WTC11 (cell line): ENCODE results near the gene CYP2U1. TPM values are rescaled to one million over a fixed set of nuclear protein-coding genes. Genes with fewer than 3 reads are reported as not detected.

ENCODE experiments used
- AR ChIP-seq: fragments of 250-450 bp; sonication (Bioruptor Pico); IDR thresholded peaks from 2 replicates; pipeline ENCODE4 v1.9.0; 2021; ENCODE audit warnings: mild to moderate bottlenecking
- CREB1 ChIP-seq: sonication (generic); formaldehyde crosslinking; IDR thresholded peaks from 2 replicates; pipeline ENCODE4 v1.8.0; 2023; ENCODE audit warnings: mild to moderate bottlenecking, missing genetic modification reagents
- E2F4 ChIP-seq: sonication (generic); formaldehyde crosslinking; IDR thresholded peaks from 2 replicates; pipeline ENCODE4 v1.8.1; 2022; ENCODE audit warnings: low read depth, mild to moderate bottlenecking, moderate library complexity, missing genetic modification reagents, borderline replicate concordance
- ESRRA ChIP-seq: sonication (generic); formaldehyde crosslinking; IDR thresholded peaks from 2 replicates; pipeline ENCODE4 v1.8.1; 2022; ENCODE audit warnings: mild to moderate bottlenecking, missing genetic modification reagents, borderline replicate concordance
- GABPB1 ChIP-seq: sonication (generic); formaldehyde crosslinking; IDR thresholded peaks from 2 replicates; pipeline ENCODE4 v1.8.1; 2023; ENCODE audit warnings: mild to moderate bottlenecking, missing genetic modification reagents
- GRHL2 ChIP-seq: fragments of 250-450 bp; sonication (Bioruptor Pico); IDR thresholded peaks from 2 replicates; pipeline ENCODE4 v1.8.0; 2022; ENCODE audit warnings: mild to moderate bottlenecking, moderate library complexity; ENCODE audit not compliant: insufficient replicate concordance, severe bottlenecking
- IRF2 ChIP-seq: sonication (generic); formaldehyde crosslinking; IDR thresholded peaks from 2 replicates; pipeline ENCODE4 v1.8.0; 2022; ENCODE audit warnings: low read depth, missing genetic modification reagents, borderline replicate concordance
- KAT7 ChIP-seq: sonication (generic); formaldehyde crosslinking; IDR thresholded peaks from 2 replicates; pipeline ENCODE4 v1.8.1; 2023; ENCODE audit warnings: missing genetic modification reagents, mild to moderate bottlenecking, borderline replicate concordance
- MYBL2 ChIP-seq: sonication (generic); formaldehyde crosslinking; IDR thresholded peaks from 2 replicates; pipeline ENCODE4 v1.8.1; 2023; ENCODE audit warnings: mild to moderate bottlenecking, moderate library complexity, missing genetic modification reagents
- TCF7 ChIP-seq: sonication (generic); formaldehyde crosslinking; IDR thresholded peaks from 2 replicates; pipeline ENCODE4 v1.8.0; 2022; ENCODE audit warnings: mild to moderate bottlenecking, low read depth, missing genetic modification reagents, moderate library complexity
- ZNF281 ChIP-seq: sonication (generic); formaldehyde crosslinking; IDR thresholded peaks from 2 replicates; pipeline ENCODE4 v1.8.0; 2023; ENCODE audit warnings: mild to moderate bottlenecking, missing genetic modification reagents
- ZNF396 ChIP-seq: fragments of 250-450 bp; sonication (Bioruptor Pico); IDR thresholded peaks from 2 replicates; pipeline ENCODE4 v1.8.0; 2021; ENCODE audit warnings: mild to moderate bottlenecking, moderate library complexity, borderline replicate concordance
- total RNA-seq: library from RNA; stranded (reverse); gene quantifications from 3 replicates; pipeline ENCODE4 v1.2.3, GENCODE V29; 2021
- TF ChIP-seq, protein P1 (sequence below): sonication (generic); formaldehyde crosslinking; IDR thresholded peaks from 2 replicates; pipeline ENCODE4 v1.8.0; 2023; ENCODE audit warnings: missing genetic modification reagents
- TF ChIP-seq, protein P2 (sequence below): sonication (generic); formaldehyde crosslinking; IDR thresholded peaks from 2 replicates; pipeline ENCODE4 v1.8.1; 2023; ENCODE audit warnings: mild to moderate bottlenecking, missing genetic modification reagents, borderline replicate concordance

The CYP2U1 gene
- total RNA-seq, 1 experiment from 2014 or later: 2.9 TPM

DNA sequence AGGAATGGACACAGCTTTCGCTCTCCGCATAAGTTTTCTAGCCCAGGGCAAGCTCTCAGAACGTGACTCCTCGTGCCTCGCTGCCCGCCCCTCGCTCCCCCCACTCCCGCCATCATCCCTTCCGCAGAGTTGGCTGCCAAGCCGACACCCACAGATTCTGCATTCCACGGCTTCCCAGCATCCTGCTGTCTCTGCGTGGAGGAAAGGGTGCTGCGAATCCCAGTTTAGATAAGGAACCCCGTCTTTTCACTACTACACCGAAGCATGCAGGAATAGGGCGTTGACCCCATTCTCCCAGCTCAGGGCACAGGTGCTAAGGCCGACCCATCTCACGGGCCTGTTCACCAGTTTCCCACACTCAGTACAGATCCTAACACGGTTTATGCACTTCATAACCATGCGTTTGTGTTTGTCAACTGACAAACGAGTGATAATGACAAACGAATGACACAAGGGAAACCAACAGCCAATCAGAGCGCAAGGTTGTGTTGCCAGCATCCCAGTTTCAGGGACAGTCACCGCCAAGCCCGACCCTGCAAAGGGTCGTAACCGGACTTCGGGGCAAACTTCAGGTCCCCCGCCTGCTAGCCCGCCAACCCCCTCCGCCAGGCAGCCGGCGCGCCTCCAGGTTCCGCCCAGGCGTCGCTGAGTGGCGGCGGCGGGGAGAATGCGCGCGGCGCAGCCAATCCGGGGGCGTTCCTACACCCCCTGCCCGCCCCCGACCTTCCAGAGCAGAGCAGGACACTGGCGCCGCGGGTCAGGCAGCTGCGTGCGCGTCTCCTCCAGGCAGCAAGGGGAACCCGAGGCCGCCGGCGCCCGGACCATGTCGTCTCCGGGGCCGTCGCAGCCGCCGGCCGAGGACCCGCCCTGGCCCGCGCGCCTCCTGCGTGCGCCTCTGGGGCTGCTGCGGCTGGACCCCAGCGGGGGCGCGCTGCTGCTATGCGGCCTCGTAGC is at the start of gene CYP2U1 (continued):
- TF ChIP-seq ZNF281: 0 out of 2 replicates have a peak, but pooled peaks have one; percentile 13
- TF ChIP-seq MYBL2: 0 out of 2 replicates have a peak, but pooled peaks have one; percentile 78
- TF ChIP-seq, protein P1, sequence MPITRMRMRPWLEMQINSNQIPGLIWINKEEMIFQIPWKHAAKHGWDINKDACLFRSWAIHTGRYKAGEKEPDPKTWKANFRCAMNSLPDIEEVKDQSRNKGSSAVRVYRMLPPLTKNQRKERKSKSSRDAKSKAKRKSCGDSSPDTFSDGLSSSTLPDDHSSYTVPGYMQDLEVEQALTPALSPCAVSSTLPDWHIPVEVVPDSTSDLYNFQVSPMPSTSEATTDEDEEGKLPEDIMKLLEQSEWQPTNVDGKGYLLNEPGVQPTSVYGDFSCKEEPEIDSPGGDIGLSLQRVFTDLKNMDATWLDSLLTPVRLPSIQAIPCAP (CRISPR knock-in tag): 0 out of 2 replicates have a peak, but pooled peaks have one; percentile 5
- TF ChIP-seq ESRRA (CRISPR knock-in tag): peak; percentile 54; the same call in 1 of the 2 replicates
- TF ChIP-seq CREB1 (CRISPR knock-in tag): 0 out of 2 replicates have a peak, but pooled peaks have one; percentile 19
- TF ChIP-seq E2F4 (CRISPR knock-in tag): peak; percentile 82
- TF ChIP-seq GRHL2 (CRISPR knock-in tag): no peak
- TF ChIP-seq, protein P2, sequence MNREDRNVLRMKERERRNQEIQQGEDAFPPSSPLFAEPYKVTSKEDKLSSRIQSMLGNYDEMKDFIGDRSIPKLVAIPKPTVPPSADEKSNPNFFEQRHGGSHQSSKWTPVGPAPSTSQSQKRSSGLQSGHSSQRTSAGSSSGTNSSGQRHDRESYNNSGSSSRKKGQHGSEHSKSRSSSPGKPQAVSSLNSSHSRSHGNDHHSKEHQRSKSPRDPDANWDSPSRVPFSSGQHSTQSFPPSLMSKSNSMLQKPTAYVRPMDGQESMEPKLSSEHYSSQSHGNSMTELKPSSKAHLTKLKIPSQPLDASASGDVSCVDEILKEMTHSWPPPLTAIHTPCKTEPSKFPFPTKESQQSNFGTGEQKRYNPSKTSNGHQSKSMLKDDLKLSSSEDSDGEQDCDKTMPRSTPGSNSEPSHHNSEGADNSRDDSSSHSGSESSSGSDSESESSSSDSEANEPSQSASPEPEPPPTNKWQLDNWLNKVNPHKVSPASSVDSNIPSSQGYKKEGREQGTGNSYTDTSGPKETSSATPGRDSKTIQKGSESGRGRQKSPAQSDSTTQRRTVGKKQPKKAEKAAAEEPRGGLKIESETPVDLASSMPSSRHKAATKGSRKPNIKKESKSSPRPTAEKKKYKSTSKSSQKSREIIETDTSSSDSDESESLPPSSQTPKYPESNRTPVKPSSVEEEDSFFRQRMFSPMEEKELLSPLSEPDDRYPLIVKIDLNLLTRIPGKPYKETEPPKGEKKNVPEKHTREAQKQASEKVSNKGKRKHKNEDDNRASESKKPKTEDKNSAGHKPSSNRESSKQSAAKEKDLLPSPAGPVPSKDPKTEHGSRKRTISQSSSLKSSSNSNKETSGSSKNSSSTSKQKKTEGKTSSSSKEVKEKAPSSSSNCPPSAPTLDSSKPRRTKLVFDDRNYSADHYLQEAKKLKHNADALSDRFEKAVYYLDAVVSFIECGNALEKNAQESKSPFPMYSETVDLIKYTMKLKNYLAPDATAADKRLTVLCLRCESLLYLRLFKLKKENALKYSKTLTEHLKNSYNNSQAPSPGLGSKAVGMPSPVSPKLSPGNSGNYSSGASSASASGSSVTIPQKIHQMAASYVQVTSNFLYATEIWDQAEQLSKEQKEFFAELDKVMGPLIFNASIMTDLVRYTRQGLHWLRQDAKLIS (CRISPR knock-in tag): no peak
- TF ChIP-seq KAT7 (CRISPR knock-in tag): 0 out of 2 replicates have a peak, but pooled peaks have one; percentile 2
- no peak for TF ChIP-seq AR (CRISPR knock-in tag)
- TF ChIP-seq IRF2 (CRISPR knock-in tag): 0 out of 2 replicates have a peak, but pooled peaks have one; percentile 50
- TF ChIP-seq GABPB1 (CRISPR knock-in tag): peak; percentile 32; the same call in 1 of the 2 replicates
- peak; percentile 83 for TF ChIP-seq TCF7
- TF ChIP-seq ZNF396 (CRISPR knock-in tag): no peak
